ENCODE results near the gene PTPN4. TPM values are rescaled to one million over a fixed set of nuclear protein-coding genes. Genes with fewer than 3 reads are reported as not detected.

The PTPN4 gene
- total RNA-seq, 1 experiment from 2014 or later = 11.1 TPM

DNA sequence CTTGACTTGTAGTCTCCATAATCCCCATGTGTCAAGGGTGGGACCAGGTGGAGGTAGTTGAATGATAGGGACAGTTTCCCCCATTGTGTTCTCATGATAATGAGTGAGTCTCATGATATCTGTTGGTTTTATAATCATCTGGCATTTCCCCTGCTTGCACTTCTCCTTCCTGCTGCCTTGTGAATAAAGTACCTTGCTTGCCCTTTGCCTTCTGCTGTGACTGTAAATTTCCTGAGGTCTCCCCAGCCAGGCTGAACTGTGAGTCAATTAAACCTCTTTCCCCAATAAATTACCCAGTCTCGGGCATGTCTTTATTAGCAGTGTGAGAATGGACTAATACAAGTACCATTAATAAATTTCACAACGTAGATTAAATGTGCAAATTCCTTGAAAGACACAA, 150.8 kb downstream of the PTPN4 start:
- H3K27me3 ChIP-seq = no peaks in the 10 kb centered on the region

DNA sequence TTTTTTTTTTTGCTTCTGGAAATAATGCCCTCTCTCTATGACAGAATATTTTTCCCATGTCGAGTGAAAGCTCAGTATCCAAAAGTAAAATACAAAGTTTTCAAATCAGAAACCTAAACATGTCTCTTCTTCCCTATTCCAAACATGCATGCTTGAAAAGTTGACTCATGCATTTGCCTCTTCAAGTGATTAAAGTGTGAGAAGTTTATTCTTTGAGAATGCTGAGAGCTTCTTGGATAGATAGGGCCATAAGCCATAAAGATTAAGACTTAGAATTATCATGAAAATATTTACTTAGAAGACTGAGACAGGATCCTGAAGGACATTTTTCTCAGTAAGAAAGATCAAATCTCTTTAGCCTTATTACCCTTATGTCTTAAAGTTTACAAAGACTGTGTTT, 154.5 kb downstream of the PTPN4 start:
- no peak for DNase-seq
- H3K36me3 ChIP-seq = no peaks in the 10 kb centered on the region
- no peaks in the 10 kb centered on the region for H3K27me3 ChIP-seq
- H3K4me3 ChIP-seq = no peak overlapping the region
- H3K9me3 ChIP-seq = no peaks in the 10 kb centered on the region

More for the DNA sequence above, 150.8 kb downstream of the PTPN4 start:
- DNase-seq = no peak
- H3K4me3 ChIP-seq = no peak overlapping the region
- no peaks in the 10 kb centered on the region; the same call in 1 of the 2 replicates for H3K36me3 ChIP-seq
- no peaks in the 10 kb centered on the region for H3K9me3 ChIP-seq

DNA sequence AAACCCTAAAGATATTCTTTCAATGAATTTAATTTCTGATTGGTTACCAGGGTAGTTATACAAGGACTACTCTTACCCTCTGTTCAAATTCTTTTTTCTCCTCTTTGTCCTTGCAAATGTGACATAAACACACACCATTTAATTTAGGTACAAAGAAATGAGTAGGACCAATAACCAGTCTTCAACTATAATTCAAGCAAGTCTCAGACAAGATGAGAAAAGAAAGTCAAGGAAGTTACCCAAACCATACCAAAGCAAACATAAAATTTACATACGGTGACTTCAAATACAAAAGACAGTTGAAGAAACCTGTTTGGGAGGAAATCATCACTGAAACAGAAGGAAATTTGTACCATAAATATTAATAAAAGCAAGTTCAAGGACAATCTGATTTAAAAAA, 162.1 kb downstream of the PTPN4 start:
- no peak overlapping the region for H3K4me3 ChIP-seq
- H3K36me3 ChIP-seq = no peaks in the 10 kb centered on the region
- no peaks in the 10 kb centered on the region for H3K27me3 ChIP-seq
- no peak for DNase-seq
- no peaks in the 10 kb centered on the region for H3K9me3 ChIP-seq

DNA sequence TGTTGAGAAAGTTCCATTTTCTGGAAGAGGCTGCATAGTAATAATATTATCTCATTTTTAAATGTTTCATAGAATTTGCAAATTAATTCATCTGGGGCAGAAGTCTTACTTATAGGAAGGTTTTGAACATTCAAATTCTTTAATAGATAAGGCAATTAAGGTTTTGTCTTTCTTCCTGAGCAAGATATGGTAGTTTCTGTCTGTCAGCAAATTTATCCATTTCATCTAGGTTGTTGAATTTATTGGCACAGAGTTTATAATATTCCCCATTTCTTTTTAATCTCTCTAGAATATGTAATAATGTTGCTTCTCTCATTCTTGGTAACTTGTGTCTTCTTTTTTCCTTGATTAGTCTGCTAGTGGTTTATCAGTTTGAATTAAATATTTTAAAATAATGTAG, 163.0 kb downstream of the PTPN4 start:
- DNase-seq = no peak
- Histone ChIP-seq H3K27me3 (no peaks in the 10 kb centered on the region), H3K9me3 (no peaks in the 10 kb centered on the region), H3K36me3 (no peaks in the 10 kb centered on the region), H3K4me3 (no peak overlapping the region)

DNA sequence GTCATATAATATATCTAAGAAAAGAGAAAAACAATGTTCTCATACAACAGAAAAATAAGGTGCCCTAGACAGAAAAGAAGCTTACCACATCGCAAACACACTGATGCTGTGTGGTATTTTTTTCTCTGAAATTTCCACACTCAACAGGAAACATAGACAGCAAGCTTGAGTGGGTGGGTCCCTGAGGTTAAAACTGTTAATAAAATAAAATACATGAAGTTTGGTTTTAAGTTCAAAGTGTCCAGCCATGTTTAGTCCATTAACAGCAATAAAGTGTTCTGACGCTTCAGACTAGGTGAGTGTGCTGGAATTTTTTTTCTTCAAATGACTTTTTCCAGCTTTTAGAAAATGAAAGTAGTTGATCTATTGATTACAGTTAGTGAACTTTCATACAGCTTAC, 169.8 kb downstream of the PTPN4 start:
- no peak overlapping the region for H3K4me3 ChIP-seq
- DNase-seq = no peak
- H3K36me3 ChIP-seq = no peaks in the 10 kb centered on the region
- H3K9me3 ChIP-seq = no peaks in the 10 kb centered on the region
- no peaks in the 10 kb centered on the region for H3K27me3 ChIP-seq

DNA sequence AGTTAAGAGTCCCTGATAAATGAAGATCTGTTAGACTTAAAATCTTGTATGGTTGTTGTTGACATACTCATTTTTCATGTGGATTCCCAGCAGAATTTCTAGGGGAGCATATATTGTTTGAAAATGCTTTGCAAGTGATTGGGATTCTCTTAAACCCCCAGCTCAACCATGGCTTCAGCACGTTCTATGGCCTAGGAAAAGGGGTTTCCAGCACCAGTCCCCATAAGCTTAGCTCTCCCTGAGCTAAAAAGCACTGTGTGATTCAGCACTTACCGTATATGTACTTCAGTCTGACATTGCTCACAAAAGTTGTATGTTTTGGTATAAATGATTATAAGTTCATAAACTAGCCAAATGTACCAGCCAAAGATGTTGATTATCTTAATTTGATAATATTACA, 173.1 kb downstream of the PTPN4 start:
- Histone ChIP-seq H3K4me3 (no peak overlapping the region), H3K27me3 (no peaks in the 10 kb centered on the region), H3K36me3 (no peaks in the 10 kb centered on the region), H3K9me3 (no peaks in the 10 kb centered on the region)
- no peak for DNase-seq

DNA sequence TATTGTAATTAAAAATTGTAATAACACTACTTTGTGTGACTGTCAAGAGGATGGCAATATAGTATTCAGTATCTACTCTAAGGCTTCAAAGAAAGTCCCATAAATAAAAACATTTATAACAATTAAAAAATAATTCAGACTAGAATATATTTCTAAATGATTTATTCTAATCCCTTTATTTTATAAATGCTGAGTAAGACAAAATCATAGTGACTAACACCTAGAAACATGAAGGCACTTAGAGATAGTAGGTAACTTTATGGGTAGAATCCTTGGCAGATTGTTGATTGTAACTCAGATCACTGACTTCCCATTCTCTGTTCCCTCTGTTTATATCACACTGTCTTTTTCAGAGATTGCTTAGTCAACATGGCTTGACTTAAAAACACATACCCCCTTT, 174.6 kb downstream of the PTPN4 start:
- H3K9me3 ChIP-seq = no peaks in the 10 kb centered on the region
- H3K36me3 ChIP-seq = no peaks in the 10 kb centered on the region
- H3K4me3 ChIP-seq = no peak overlapping the region
- no peaks in the 10 kb centered on the region for H3K27me3 ChIP-seq
- DNase-seq = no peak

DNA sequence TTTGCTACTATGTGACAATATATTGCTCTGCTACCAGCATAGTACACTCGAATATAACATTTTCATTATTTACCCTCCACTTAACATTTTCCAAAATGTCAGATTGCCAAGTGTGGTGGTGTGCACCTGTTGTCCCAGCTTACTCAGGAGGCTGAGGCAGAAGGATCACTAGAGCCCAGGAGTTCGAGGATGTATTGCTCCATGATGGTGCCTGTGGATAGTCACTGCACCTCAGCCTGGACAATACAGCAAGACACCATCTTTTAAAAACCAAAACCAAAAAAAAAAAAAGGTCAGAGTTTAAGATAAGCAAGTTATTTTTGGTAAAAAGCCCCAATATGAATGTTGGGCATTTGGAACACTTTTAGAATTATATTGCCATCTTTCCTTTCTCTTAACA, 178.0 kb downstream of the PTPN4 start:
- no peak for DNase-seq
- no peak overlapping the region for H3K4me3 ChIP-seq
- H3K36me3 ChIP-seq = no peaks in the 10 kb centered on the region
- H3K9me3 ChIP-seq = no peaks in the 10 kb centered on the region
- no peaks in the 10 kb centered on the region for H3K27me3 ChIP-seq

DNA sequence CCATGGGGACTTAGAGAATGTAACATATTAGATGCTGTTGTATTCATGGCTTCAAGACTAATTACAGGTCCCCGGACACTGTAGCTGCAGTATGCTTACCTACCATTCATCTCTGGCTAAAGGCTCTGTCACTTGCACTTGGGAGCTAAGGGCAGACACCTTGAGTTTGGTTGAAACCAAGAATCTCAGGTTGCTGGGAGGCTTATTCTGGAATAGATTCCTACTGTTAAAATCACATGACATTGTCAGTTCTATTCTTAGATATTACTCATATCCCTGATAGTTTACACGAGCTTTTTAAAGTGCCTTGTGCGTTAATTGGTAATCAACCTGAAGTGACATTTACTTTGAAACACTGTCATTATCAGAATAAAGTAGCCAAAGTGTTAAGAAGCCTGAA, 180.2 kb downstream of the PTPN4 start:
- Histone ChIP-seq H3K36me3 (no peaks in the 10 kb centered on the region), H3K27me3 (no peaks in the 10 kb centered on the region), H3K4me3 (no peak overlapping the region), H3K9me3 (no peaks in the 10 kb centered on the region)
- no peak for DNase-seq

DNA sequence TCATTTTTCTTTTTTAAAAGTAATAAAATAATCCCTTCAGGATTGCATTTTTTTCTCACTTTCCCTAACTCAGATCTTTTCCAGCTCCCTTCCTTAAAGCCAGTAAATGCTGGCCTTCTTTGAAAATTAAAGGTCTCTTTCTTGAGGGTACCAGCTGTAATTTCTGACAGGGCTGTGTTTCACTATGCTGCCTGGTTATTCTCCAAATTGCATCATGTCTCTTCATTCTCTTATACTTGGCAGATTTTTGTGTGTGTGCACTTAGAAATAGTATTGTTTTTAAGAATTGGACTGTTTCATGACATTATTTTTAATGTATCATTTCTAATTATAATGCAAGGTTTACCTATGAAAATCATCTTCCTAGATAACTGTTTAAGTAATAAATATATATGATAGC, 181.1 kb downstream of the PTPN4 start:
- Histone ChIP-seq H3K36me3 (no peaks in the 10 kb centered on the region), H3K4me3 (no peak overlapping the region), H3K9me3 (no peaks in the 10 kb centered on the region), H3K27me3 (no peaks in the 10 kb centered on the region)
- DNase-seq = no peak

DNA sequence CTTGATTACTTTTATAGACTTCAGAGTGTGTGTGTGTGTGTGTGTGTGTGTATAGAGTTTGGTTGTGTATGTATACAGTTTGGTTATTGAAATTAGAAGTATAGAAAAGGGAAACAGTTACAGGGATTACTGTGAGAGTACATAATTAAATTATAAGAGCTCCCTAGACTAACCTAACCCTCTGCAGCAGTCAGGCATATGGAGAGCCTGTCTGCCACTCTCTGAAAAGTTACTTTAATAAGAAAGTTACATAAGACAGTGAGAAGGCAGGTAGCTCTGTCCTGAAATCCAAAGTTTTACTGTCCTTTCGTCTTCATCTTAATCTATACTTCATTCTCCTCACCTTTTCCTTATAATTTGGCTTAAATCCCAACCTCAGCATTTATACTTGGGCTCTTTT, 181.7 kb downstream of the PTPN4 start:
- H3K4me3 ChIP-seq = no peak overlapping the region
- no peaks in the 10 kb centered on the region for H3K36me3 ChIP-seq
- no peaks in the 10 kb centered on the region for H3K27me3 ChIP-seq
- no peaks in the 10 kb centered on the region for H3K9me3 ChIP-seq
- no peak for DNase-seq

DNA sequence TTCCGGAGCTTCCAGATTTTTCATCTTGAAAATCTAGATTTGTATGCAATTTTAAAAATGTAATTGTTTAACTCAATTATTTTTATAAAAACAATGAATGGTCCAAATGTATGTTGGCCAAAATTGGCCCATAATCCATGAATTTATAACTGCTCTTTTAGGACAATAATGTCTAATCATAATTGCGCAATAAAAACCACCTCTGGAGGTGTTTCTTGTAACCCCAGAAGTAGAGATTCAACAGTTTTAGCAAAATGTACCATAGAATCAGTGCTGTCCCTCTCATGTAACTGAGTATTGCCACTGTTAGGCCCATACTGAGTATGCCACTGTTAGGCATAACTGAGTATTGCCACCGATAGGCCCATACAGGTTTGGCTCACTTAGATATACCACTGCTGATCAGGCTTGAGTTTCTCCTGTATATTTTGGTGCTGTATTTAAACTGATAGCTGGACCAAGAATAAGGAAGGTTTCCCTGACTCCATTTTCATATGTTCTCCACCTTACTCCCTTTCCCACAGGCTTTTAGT, 182.3 kb downstream of the PTPN4 start:
- Histone ChIP-seq H3K9me3 (no peaks in the 10 kb centered on the region), H3K27me3 (no peaks in the 10 kb centered on the region), H3K4me3 (no peak overlapping the region), H3K36me3 (no peaks in the 10 kb centered on the region)
- no peak for DNase-seq

DNA sequence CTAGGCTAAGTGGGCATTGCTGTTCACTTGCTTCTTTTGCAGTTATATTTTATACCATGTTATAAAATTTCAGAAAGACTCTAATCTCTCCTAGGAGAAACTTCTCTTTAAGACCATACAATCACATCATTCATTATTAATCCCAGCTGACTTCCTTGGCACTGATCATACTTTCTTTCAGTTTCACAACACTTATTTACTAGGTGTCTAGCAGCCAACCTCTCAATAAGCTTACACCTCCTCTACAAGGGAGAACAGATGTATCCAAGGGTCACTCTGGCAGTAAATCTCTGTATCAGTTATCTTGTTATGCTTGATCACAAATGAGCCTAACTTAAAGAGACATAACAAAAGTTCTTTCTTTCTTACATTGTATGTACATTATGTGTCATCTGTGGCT, 183.3 kb downstream of the PTPN4 start:
- DNase-seq = no peak
- H3K36me3 ChIP-seq = no peaks in the 10 kb centered on the region
- no peak overlapping the region for H3K4me3 ChIP-seq
- H3K27me3 ChIP-seq = no peaks in the 10 kb centered on the region
- no peaks in the 10 kb centered on the region for H3K9me3 ChIP-seq

DNA sequence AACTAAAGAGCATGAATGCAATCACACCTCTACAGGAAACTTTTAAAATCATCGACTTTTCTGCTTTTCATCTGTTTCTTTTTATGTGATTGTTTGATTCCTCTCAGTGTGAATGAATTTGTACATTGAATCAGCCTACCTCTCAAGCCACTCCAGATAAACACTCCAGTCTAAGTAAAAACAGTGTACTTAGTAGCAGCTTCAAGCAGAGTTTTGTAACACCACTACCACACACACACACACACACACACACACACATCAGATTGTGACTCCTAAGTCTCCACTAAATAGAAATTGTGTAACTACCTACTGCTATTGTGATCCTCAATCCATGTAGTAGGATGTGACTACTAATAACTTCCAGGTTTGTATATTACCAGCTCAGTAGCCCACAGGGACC, 187.8 kb downstream of the PTPN4 start:
- no peaks in the 10 kb centered on the region; the same call in 1 of the 2 replicates for H3K36me3 ChIP-seq
- H3K4me3 ChIP-seq = no peak overlapping the region
- H3K27me3 ChIP-seq = no peaks in the 10 kb centered on the region
- no peaks in the 10 kb centered on the region for H3K9me3 ChIP-seq
- no peak for DNase-seq

DNA sequence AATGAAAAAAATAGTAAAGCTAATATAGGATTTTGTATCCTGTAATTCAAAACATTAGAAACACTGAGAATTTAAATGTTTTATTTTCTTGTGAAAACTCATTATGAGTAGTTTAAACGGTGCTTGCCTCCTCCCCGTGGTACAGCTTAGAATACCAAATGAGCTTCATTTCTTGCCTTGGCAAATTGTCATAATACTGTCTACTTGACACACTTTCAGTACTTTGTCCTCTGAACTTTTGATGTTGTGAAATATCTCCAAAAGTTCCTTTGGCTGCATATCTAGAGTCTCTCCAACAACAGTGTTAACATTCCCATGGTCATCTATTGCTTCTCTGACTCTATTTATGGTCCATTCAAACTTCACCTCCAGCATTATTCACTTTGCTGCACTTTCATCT, 191.2 kb downstream of the PTPN4 start:
- H3K9me3 ChIP-seq = no peaks in the 10 kb centered on the region
- no peak for DNase-seq
- H3K27me3 ChIP-seq = no peaks in the 10 kb centered on the region
- no peaks in the 10 kb centered on the region; the same call in 1 of the 2 replicates for H3K36me3 ChIP-seq
- H3K4me3 ChIP-seq = no peak overlapping the region

DNA sequence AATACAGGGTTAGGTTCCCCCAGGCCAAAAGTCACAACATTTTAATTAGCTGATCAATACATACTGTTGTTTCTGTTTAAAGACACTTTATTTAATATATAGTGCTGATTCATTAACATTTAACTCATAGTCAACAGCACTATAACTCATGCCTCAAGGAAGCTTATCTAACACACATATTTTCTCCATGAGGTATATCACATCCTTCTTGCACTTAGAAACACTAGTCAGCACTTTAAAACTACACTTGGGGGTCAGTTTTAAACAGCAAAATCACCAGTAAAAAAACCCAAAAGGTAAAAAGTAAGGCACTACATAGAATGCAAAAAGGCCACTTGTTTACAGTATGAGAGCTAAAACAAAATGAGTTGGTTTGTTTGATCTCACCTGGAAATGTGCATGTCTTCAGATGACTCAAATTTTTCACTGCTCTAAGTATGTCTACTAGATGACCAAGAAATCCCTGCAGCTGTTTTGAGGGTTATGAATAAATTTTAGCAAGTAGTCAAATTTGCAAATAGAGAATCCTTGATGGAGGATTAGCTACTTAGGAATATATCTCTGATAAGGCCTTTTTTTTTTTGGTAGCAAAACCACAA, 199.0 kb downstream of the PTPN4 start:
- H3K4me3 ChIP-seq = no peak overlapping the region
- H3K9me3 ChIP-seq = no peaks in the 10 kb centered on the region
- DNase-seq = no peak
- H3K36me3 ChIP-seq = peaks cover 18% of the 10 kb centered on the region
- no peaks in the 10 kb centered on the region for H3K27me3 ChIP-seq

DNA sequence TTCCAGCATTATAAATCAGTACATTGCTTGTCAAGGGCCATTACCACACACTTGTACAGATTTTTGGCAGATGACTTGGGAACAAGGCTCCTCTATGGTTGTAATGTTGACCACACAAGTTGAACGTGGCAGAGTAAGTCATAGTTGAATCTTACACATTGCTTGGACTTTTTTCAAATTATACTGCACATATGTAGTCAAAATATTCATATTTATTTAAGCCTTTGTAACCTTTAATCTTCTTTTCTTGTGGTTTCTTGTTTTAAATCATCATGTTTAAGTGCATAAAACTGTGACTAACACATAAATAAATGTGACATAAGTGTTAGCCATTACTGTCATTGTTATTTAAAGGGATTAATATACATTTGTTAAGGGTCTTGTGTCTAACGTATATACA, 201.1 kb downstream of the PTPN4 start:
- Histone ChIP-seq H3K27me3 (no peaks in the 10 kb centered on the region), H3K9me3 (no peaks in the 10 kb centered on the region), H3K36me3 (peaks cover 23% of the 10 kb centered on the region), H3K4me3 (no peak overlapping the region)
- DNase-seq = no peak

DNA sequence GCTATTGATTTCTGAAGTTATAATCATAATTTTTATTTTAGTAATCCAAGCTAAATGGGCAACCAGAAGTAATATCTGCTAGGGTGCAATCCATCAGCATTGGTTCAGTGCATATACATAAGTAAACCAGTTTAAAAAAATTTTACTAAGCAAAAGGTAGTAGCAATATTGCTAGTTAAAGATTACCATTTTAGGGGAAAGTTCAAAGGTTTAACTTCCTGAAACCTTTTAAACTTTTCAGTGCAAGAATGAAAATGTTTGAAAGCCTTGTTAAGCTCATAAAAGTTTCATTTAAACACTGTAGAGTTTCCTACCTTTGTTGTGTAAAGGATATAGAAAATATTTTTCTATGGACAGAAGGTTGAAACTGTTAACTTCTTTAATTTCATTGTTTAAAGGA, 222.2 kb downstream of the PTPN4 start:
- Histone ChIP-seq H3K27me3 (no peaks in the 10 kb centered on the region), H3K9me3 (no peaks in the 10 kb centered on the region), H3K4me3 (no peak overlapping the region), H3K36me3 (no peaks in the 10 kb centered on the region)
- DNase-seq = no peak

DNA sequence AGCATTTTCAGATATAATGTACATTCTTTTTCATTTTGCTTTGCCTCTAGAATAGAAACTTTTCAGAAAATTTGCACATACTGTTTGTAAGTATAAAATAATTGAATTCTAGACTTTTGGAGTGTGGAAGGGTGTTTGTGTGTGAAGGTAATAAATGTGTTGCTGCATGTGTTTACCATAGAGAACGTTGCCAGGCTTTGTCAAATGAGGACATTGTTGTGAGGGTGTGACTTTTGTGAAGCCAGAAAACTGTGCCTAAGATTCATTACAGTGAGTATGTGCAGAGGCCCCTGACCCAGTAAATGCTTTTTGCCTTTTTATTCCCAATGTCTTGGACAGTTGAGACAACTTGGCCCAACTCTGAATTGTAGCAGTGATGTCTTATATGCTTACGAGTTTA, 222.8 kb downstream of the PTPN4 start:
- no peaks in the 10 kb centered on the region for H3K36me3 ChIP-seq
- H3K4me3 ChIP-seq = no peak overlapping the region
- no peaks in the 10 kb centered on the region for H3K9me3 ChIP-seq
- DNase-seq = no peak
- no peaks in the 10 kb centered on the region for H3K27me3 ChIP-seq
